ENCODE data around the gene PPP3CA.
"Not testable (repeated sequence)": the region's sequence is repeated elsewhere in the genome, so short reads cannot be mapped to it uniquely, and the experiment has no call there.

PPP3CA gene

DNA sequence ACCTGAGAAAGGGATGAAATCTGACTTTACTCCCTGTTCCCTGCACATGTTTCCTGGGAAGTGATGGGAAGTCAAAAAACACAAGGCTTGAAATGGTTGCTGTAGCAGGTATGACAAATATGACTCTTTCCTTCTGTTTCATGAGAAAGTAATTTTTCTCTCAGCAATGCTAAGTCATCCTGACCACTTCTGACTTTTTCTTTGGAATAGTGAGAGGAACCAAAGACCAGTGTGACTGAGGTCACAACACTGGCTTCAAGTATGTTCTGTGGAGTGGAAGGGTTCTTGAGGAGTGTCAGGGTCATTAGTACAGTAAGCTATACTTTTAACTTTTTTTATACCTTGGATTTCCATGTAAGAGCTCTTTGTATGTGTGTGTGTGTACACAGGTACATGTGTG, 225.3 kb downstream of the PPP3CA start:
- Mint-ChIP-seq H3K36me3 (peaks cover 6% of the 10 kb centered on the region), H3K27ac (no peak overlapping the region), H3K4me3 (no peak overlapping the region), H3K4me1 (peaks cover 24% of the 10 kb centered on the region), H3K27me3 (no peaks in the 10 kb centered on the region), H3K9me3 (no peaks in the 10 kb centered on the region)

DNA sequence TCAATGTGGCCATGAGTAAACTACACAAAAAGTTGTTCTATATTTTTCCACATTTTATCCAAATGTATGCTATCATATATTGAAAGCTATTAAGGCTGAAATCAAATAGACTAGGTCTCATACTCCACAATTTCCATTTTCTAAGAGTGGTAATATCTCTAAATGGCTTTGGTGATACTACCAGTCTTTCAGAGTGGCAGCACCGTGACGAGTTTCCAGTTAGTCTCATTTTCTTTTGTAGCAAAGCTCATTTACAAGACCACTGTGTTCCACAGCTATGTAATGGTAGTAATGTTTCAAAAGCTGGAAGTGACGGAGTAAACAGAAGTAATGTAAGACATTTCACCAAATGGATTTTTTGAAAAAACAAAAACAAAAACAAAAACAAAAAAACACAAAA, 228.2 kb downstream of the PPP3CA start:
- no peak overlapping the region for H3K4me3 Mint-ChIP-seq
- H3K36me3 Mint-ChIP-seq: peaks cover 4% of the 10 kb centered on the region
- no peaks in the 10 kb centered on the region for H3K9me3 Mint-ChIP-seq
- H3K27me3 Mint-ChIP-seq: no peaks in the 10 kb centered on the region
- H3K27ac Mint-ChIP-seq: no peak overlapping the region
- H3K4me1 Mint-ChIP-seq: peaks cover 13% of the 10 kb centered on the region

GRCh38 chr4:101118617-101119016, 228.7 kb downstream of the PPP3CA start:
- H3K4me1 Mint-ChIP-seq: peaks cover 13% of the 10 kb centered on the region
- H3K27me3 Mint-ChIP-seq: no peaks in the 10 kb centered on the region
- no peak overlapping the region for H3K27ac Mint-ChIP-seq
- peaks cover 4% of the 10 kb centered on the region for H3K36me3 Mint-ChIP-seq
- H3K9me3 Mint-ChIP-seq: no peaks in the 10 kb centered on the region
- H3K4me3 Mint-ChIP-seq: no peak overlapping the region

DNA sequence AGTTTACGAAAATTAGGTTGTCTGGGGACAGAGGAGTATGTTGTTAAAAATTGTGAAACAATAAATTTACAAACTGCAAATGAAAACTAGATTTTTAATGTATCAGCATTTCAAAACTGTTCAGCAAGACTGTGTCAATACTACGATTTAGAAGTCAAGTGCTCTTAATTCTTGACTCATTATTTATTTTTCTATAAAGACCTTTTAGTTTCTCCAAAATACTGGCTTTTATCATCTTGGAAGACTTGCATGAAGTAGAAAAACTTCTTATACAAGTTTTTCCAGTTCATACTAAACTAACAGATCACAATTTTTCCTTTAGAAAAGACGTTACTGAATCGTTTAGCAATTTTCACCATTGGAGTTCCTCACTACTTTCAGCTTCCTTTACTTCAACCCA, 231.4 kb downstream of the PPP3CA start:
- Mint-ChIP-seq H3K27me3 (no peaks in the 10 kb centered on the region), H3K9me3 (no peaks in the 10 kb centered on the region), H3K27ac (no peak overlapping the region), H3K4me1 (peaks cover 7% of the 10 kb centered on the region), H3K36me3 (peaks cover 2% of the 10 kb centered on the region), H3K4me3 (no peak overlapping the region)

- Mint-ChIP-seq H3K27me3 (no peaks in the 10 kb centered on the region), H3K4me1 (peaks cover 7% of the 10 kb centered on the region), H3K36me3 (peaks cover 2% of the 10 kb centered on the region), H3K27ac (no peak overlapping the region), H3K9me3 (no peaks in the 10 kb centered on the region), H3K4me3 (no peak overlapping the region)
These were observed 232.4 kb downstream of the PPP3CA start for GRCh38 chr4:101114936-101115372.

GRCh38 chr4:101104312-101105052, 242.8 kb downstream of the PPP3CA start:
- Mint-ChIP-seq H3K27ac (no peak overlapping the region), H3K4me1 (peaks cover 9% of the 10 kb centered on the region), H3K9me3 (no peaks in the 10 kb centered on the region), H3K36me3 (peaks cover 16% of the 10 kb centered on the region), H3K27me3 (no peaks in the 10 kb centered on the region), H3K4me3 (no peak overlapping the region)

DNA sequence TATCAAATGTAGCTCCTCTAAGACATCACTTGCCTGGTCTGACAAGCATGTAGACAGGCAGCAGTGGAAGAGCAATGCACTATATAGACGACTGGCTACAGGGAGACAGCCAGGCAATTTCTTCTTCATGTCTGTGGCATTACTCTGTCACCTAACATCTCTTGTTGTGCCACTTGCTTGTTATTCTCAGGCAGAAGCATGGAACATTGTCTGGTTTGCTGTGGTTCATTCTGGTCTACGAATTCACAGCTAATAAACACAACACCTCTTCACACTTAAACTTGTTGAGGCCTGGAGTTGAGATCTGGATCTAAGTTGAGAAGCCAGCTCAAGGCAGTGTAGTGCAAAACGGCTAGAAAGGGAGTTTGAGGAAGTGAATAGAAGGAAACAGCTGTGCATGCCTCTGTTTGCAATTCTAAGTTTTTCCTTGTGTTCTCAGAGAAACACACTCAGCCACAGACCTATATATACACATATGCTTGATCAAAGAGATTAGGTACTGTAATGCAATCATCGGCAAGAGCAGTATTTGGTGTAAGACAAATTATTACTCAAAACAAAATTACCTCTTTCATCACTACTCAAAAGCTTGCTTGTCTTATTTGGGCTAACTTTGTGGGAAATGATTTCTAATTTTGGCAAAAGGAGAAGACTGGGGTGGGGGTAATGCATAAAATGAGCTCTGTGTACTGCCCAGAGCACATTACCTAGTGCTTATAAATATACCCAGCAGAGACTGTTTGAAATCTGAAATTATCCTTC, 243.8 kb downstream of the PPP3CA start:
- Mint-ChIP-seq H3K36me3 (peaks cover 21% of the 10 kb centered on the region), H3K4me3 (no peak overlapping the region), H3K27me3 (no peaks in the 10 kb centered on the region), H3K4me1 (peaks cover 9% of the 10 kb centered on the region), H3K27ac (no peak overlapping the region), H3K9me3 (no peaks in the 10 kb centered on the region)

DNA sequence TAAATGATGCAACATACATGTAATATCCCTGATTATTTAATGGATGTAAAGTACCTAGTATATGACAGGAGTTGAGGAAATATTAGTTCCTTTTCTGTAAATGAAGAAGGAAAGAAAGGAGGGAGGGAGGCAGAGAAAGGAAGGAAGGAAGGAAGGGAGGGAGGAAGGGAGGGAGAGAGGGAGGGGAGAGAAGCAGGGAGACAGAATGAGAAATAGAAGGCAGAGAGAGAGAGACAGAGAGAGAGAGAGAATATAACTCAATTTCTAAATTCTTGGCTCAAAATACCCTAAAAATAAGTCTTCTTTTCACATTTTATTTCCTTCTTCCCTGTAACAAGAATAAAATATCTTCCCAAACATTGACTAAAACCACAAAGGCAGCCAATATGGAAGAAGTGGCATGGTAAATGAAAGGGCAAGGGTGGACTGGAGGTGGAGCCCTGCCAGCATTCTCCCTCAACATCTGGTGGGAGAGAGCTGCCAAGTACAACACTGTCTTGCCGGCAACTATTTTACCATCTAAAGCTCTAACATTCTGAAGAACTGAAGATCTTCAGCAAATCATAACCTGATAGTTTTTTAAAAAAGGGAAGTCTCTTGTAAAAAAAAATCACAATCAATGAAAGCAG, 245.1 kb downstream of the PPP3CA start:
- Mint-ChIP-seq H3K27ac (no peak overlapping the region), H3K9me3 (no peaks in the 10 kb centered on the region), H3K4me1 (peaks cover 9% of the 10 kb centered on the region), H3K36me3 (peaks cover 19% of the 10 kb centered on the region), H3K4me3 (no peak overlapping the region), H3K27me3 (no peaks in the 10 kb centered on the region)

DNA sequence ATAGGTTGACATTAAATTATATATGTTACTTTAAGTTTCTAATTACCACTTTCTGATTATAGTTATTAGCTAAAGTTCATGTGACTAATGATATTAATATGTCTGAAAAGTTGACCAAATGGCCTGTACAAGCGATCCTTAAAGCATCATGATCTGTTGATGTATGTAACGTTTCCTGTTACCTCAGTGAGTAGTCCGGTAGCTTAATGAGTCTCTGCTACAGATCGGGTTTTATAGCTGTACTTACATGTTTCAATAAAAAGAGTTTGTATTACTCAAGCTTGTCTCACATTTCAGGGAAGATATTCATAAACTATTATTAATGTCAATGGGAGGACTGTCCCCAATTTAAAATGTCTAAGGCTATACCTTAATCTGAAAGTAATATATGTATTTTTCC, 246.3 kb downstream of the PPP3CA start:
- Mint-ChIP-seq H3K9me3 (no peaks in the 10 kb centered on the region), H3K4me1 (peaks cover 9% of the 10 kb centered on the region), H3K27me3 (no peaks in the 10 kb centered on the region), H3K4me3 (no peak overlapping the region), H3K27ac (no peak overlapping the region), H3K36me3 (peaks cover 15% of the 10 kb centered on the region)

DNA sequence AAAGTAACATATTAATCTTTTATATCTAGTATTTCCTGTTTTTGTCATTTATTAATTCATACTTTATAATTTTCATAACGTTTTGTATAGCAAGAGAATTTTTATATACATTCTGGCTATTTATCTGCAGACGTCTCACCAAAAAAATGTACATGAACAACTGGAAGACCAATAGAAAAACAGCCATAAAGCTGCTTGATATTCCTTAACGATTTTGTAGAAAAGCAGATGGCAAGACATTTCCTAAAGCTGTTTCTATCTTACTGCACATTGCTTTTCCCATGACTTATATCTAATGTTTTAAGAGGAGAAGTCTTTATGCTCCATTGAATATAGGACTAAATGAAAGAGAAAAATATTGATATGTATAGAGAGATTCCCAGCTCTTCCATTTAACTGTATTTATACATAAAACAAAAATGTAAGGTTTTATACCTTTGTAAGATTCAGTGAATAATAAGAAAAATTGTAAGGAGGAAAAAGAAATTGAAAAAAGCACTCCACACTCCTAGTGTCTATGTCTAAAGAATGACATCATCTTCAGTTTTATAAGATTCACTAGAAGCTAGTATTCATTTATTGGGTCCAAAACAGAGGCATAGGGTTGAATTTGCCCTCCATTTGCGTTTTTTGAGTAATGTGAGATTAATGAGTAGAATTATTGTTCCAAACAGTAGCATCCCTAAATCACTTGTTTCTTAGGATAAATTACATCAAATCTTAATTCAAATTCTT, 248.5 kb downstream of the PPP3CA start:
- Mint-ChIP-seq H3K4me1 (peaks cover 4% of the 10 kb centered on the region), H3K27ac (no peak overlapping the region), H3K36me3 (peaks cover 16% of the 10 kb centered on the region), H3K4me3 (no peak overlapping the region), H3K9me3 (no peaks in the 10 kb centered on the region), H3K27me3 (no peaks in the 10 kb centered on the region)

DNA sequence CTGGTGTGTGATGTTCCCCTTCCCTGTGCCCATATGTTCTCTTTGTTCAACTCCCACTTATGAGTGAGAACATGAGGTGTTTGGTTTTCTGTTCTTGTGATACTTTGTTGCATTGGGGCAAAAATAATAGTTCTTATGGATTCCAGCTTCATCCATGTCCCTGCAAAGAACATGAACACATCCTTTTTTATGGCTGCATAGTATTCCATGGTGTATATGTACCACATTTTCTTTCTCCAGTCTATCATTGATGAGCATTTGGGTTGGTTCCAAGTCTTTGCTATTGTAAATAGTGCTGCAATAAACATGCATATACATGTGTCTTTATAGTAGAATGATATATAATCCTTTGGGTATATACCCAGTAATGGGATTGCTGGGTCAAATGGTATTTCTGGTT, 254.7 kb downstream of the PPP3CA start:
- H3K4me1 Mint-ChIP-seq, H3K27me3 Mint-ChIP-seq, H3K27ac Mint-ChIP-seq, H3K4me3 Mint-ChIP-seq, H3K9me3 Mint-ChIP-seq: not testable (repeated sequence)
- H3K36me3 Mint-ChIP-seq: peaks cover 24% of the 10 kb centered on the region

DNA sequence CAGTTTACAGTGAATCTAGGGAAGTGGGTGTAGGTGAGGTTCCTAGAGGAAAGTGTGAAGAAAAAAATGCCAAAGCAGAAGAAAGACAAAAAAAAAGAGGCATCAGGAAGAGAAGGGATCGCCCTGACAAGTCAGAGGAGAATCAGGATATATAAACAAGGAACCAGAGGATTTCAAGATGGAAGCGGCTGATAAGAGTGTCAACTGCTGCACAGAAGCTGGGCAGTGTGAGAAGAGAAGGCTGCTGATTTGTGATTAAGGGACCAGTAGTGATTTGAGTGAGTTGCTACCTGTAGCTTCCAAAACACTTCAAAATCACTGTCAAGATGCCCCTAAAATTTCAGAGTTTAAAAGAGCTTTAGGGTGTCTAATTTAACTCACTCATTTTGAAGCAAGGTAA, 258.2 kb downstream of the PPP3CA start:
- Mint-ChIP-seq H3K27ac (no peak overlapping the region), H3K4me1 (no peaks in the 10 kb centered on the region), H3K36me3 (peaks cover 30% of the 10 kb centered on the region), H3K27me3 (no peaks in the 10 kb centered on the region), H3K4me3 (no peak overlapping the region), H3K9me3 (peaks cover 4% of the 10 kb centered on the region)

DNA sequence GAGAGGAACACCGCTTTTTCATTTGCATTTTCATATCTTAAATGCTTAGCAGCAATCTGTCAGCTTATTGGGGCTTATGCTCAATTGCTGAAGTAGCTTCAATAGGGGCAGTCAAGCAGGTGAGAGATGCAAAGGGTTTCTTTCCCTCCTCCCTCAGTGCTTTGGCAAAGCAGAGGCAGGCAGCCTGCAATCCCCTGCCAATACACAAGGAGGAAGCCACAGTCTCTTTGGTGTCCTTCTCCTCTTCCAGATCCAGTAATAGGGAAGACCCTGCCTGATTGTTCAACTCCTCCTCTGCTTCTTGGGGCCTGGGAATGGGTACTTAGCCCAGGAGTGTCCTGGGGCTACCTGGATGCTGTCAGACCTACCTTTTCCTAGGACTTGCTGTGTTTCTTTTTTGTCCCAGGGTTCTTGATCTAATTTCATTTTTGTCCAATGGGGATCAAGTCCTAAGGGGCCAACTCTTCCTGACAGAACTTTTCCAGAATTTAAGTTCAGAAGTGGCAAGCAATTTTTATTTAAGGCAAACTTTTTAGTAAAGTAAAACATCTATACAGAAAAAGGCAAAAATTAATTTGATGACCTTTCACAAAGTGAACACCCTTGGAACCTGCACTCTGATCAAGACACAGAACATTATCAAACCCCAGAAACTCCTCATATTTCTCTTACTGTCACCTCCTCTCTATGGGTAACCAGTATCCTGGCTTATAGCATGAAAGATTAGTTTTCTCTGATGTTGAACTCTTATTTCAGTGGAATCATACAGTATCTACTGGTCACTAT, 260.3 kb downstream of the PPP3CA start:
- Mint-ChIP-seq H3K9me3 (no peaks in the 10 kb centered on the region), H3K36me3 (peaks cover 33% of the 10 kb centered on the region), H3K27ac (no peak overlapping the region), H3K4me1 (no peaks in the 10 kb centered on the region), H3K4me3 (no peak overlapping the region), H3K27me3 (no peaks in the 10 kb centered on the region)

DNA sequence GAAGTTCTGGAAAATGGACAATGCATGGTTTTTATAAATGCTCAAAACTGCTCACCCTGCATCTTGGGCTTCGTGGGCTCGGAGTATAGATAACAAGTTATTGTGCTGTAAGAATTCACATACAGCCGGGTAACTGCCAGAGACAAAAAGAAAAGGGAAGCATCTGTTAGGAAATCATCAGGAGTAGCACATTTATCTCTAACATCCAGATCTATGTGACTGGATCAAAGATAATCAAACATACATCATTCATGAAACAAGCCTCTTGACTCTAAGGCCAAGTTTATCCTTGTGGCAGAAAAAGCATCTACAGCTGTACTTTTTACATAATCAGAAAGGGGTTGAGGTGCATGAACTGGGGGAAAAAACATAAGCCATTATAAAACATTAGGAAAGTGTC, 264.2 kb downstream of the PPP3CA start:
- H3K27ac Mint-ChIP-seq: no peak overlapping the region
- H3K4me1 Mint-ChIP-seq: no peaks in the 10 kb centered on the region
- no peaks in the 10 kb centered on the region for H3K27me3 Mint-ChIP-seq
- no peak overlapping the region for H3K4me3 Mint-ChIP-seq
- H3K36me3 Mint-ChIP-seq: peaks cover 35% of the 10 kb centered on the region
- H3K9me3 Mint-ChIP-seq: no peaks in the 10 kb centered on the region
